GM19351 (cell line): ENCODE measurements around the gene MEAF6.
"Not testable (repeated sequence)": the region's sequence is repeated elsewhere in the genome, so short reads cannot be mapped to it uniquely, and the experiment has no call there.

ENCODE experiments used
- ATAC-seq: cut with Tn5 transposase; IDR thresholded peaks from one replicate; pipeline ENCODE4 v1.9.1; 2021; ENCODE audit warnings: mild to moderate bottlenecking, moderate library complexity; ENCODE audit not compliant: unreplicated experiment

MEAF6 gene

DNA sequence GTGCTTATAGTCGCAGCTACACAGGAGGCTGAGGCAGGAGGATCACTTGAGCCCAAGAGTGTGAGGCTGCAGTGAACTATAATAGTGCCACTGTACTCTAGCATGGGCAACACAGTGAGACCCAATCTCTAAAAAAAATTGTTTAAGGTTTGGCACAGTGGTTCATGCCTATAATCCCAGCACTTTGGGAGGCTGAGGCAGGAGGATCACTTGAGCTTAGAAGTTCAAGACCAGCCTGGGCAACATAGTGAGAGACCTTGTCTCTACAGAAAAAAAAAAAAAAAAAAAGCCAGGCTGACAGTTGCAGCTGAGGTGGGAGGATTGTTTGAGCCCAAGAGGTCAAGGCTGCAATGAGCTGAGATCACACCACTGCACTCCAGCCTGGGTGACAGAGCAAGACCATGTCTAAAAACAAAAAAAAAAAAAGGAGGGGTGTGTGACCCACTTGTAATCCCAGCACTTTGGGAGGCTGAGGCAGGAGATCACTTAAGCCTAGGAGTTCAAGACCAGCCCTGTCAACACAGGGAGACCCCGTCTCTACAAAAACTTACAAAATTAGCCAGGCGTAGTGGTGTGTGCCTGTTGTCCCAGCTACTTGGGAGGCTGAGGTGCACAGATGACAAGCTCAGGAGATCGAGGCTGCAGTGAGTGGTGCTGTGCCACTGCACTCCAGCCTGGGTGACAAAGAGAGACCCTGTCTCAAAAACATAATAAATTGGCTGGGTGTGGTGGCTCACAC lies 18.0 kb upstream of the MEAF6 start:
- ATAC-seq, result not testable (repeated sequence)

DNA sequence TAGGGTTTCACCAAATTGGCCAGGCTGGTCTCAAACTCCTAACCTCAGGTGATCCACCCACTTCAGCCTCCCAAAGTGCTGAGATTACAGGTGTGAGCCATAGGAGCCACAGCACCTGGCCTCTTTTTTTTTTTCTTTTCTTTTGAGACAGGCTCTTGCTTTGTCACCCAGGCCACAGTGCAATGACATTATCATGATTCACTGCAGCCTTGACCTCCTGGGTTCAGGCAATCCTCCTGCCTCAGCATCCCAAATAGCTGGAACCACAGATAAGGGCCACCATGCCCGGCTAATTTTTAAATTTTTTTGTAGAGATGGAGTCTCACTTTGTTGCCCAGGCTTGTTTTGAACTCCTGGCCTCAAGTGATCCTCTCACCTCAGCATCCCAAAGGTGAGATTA lies 15.3 kb upstream of the MEAF6 start:
- not testable (repeated sequence) for ATAC-seq

DNA sequence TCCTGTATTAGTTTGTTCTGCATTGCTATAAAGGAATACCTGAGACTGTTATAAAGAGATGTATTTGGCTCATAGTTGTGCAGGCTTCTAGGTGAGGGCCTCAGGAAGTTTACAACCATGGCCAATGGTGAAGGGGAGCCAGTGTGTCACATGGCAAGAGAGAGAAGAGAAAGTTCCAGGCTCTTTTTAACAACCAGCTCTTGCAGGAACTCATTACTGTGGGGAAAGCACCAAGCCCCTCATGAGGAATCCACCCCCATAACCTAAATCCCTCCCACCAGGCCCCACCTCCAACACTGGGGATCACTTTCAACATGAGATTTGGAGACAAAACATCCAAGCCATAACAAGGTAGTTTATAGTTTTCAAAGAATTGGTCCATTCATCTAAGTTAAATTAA lies 5.0 kb upstream of the MEAF6 start:
- ATAC-seq, result no peak

DNA sequence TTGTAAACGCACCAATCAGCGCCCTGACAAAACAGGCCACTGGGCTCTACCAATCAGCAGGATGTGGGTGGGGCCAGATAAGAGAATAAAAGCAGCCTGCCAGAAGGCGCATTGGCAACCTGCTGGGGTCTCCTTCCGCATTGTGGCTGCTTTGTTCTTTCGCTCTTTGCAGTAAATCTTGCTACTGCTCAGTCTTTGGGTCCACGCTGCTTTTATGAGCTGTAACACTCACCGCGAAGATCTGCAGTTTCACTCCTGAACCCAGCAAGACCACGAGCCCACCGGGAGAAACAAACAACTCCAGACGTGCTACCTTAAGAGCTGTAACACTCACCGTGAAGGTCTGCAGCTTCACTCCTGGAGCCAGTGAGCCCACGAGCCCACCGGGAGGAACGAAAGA lies 4.4 kb upstream of the MEAF6 start:
- ATAC-seq, result not testable (repeated sequence)

DNA sequence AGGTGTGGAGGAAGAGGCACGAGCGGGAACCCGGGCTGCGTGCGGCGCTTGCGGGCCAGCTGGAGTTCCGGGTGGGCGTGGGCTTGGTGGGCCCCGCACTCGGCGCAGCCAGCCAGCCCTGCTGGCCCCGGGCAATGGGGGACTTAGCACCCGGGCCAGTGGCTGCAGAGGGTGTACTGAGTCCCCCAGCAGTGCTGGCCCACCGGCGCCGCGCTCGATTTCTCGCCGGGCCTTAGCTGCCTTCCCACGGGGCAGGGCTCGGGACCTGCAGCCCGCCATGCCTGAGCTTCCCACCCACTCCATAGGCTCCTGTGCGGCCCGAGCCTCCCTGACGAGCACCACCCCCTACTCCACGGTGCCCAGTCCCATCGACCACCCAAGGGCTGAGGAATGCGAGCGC lies 3.7 kb upstream of the MEAF6 start:
- not testable (repeated sequence) for ATAC-seq

DNA sequence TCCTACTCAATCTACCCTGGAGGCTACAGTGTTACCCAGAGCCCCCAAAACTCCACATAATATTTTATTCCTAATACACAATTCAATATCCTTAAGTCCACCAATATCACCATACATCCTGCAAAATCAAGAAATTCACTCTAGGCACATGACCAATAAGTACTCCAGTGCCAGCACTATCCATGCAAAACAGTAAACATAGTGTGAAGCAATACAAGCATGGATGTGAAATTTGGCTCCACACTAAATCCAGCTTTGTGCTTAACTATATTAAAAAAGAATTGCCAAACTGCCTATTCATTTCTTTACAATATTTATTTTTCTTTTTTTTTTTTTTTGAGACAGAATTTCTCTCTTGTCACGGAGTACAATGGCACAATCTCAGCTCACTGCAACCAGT lies 3.0 kb upstream of the MEAF6 start:
- ATAC-seq, result no peak

DNA sequence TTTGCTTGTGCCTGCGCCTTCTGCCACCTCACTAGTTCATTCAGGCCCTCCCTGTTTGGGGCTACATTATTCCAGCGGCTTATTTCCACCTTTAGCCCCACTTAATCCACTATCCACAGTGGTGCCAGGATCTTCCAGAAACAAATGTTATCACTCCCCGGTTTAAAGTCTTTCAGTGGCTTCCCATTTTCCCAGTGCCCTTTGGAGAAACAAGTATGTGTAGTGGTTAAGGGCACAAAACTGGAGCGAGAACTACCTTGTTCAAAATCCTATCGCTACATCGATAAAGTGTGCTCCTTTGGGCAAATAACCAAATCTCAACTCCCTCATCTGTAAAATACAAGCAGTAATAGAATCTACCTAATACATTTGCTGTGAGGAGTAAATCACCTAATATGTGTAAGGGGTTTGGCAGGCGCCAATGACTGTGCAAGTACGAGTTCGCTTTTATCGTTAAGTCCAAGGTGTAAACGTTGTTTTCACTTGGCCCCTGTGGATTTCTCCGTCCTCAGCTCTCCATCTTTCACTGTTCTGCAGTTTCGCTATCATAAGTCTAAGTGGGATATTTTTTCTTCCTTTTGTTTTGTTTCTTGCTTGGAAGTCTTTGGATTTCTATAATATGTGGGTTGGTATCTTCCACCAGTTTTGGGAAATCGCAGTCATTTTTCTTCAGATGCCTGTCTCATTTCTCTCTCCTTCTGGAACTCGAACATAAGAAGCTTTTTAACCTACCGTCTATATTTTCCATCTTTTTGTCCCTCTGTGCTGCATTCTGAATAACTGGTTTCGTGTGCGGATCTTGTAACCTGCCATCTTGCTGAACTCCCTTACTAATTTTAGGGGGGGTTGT lies 844 bp upstream of the MEAF6 start:
- no peak for ATAC-seq

DNA sequence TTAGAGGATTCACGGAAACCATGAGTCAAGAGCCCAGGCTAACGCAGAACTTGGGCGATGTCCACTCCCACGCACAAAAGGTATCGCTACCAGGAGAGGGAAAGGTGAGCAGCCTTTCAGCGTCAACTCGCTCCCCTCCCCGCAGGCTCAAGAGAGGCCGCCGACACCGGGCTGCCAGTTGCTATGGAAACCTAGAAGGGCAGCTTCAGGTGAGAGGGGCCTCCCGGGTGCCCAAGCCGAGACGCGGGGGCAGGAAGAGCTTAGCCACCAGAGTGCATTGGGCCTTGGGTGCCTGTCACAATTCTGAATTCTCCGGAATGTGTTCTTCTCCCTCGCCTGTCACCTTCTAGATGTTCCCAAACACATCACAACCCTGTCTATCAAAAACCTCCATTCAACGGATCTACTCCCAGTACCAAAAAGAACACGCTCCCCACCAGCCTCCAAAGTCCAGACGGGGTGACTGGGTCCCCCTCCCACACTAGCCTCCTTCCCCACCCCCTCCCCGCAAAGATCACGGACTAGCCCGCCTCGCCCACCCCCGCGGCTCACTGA lies 694 bp downstream of the MEAF6 start:
- peak; percentile 43 for ATAC-seq

DNA sequence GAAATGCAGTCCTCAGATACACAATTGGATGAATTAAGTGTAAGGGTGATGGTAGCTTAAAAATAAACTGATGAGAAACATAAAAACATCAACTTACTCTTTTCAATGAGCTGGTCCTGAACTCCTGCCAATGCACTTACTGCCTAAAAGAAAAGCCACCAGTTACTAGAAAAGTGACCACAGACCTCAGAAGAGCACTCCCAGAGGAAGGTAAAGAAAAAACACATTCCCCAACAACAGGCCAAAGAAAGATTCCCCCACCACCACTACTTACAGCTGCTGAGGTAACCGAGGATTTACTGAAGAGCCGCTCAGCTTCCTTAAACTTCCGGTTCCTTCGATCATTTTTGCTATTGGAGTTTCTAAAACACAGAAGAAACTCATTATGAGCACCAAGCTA lies 5.4 kb downstream of the MEAF6 start:
- ATAC-seq, result no peak

DNA sequence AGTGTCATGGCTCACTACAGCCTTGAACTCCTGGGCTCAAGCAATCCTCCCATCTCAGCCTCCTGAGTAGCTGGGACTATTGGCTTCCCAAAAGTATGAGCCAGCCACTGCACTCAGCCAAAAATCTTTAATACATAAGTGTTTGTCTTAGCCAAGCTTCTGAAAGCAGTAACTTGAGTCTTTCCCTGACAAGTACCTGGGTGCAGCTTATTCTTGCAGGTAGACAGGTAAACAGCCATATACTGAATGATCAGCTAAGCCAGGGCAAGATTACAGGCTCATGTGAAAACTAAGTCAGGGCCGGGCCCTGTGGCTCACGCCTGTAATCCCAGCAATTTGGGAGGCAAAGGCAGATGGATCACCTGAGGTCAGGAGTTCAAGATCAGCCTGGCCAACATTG lies 7.8 kb downstream of the MEAF6 start:
- no peak for ATAC-seq

DNA sequence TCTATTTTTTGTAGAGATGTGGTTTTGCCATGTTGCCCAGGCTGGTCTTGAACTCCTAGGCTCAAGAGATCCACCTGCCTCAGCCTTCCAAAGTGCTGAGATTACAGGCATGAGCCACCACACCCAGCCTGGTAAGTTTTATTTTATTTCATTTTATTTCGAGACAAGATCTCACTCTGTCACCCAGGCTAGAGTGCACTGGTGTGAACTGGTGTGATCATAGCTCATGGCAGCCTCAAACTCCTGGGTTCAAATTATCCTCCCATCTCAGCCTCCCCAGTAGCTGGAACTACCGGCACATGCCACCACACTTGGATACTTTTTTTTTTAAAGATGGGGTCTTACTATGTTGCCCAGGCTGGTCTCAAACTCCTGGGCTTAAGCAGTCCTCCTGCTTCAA lies 11.8 kb downstream of the MEAF6 start:
- ATAC-seq, result not testable (repeated sequence)

DNA sequence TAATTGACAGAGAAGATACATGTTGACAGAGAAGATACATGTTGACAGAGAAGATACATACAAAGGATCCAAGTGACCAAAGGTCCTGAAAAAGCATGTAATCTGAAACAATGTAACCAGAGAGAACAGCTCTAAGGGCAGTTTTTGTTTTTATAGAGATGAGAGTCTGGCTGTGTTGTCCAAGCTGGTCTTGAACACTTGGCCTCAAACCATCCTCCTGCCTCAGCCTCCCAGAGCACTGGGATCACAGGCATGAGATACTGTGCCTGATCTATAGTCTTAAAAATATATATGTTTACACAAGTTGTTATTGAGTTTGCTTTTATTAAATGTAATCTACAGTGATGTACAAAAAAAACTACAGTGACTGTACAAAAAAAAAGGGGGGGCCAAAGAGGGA lies 12.5 kb downstream of the MEAF6 start:
- ATAC-seq, result no peak

DNA sequence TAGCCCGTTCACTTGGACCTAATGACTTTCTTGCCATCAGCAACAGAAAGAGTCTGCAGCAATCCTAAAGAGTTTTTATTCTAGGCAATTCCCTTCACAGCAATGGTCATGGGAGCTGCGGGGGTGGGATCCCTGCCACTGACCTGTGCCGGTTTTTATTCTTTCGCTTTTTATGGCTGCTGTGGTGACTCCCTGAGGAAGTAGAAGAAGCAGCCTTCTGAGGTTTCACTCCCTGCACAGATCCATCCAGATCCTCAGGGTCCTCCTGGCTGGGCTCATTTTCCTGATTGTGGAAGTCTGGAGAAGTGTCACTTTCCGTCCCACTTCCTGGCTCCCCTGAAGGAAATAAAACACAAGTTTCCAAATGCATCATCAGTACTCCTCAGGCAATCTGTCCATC lies 12.9 kb downstream of the MEAF6 start:
- ATAC-seq, result no peak

DNA sequence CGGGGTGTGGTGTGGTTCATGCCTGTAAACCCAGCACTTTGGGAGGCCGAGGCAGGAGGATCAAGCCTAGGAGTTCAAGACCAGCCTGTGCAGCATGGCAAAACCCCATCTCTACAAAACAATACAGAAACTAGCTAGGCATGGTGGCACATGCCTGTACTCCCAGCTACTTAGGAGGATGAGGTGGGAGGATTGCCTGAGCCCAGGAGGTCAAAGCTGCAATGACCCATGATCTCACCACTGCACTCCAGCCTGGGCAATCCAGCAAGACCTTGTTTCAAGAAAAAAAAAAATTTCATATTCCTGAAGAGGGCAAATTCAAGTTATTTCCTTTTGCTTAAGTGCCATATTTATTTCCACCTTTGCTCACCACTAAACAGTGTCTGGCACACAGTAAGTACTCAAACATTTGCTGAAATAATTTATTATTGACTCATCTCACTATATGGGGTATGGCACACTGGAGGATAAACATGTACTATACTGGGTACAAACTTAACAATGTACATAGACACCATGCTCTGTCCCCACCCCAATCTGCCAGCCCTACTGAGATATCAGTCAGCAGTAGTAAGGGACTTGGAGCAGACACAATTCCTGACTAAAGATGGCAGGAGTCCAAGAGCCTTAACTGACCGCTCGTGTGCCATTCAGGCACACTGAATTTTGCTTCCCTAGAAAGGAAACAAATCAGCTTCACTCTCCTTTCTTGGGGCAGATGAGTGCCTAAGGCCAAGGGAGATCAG lies 15.5 kb downstream of the MEAF6 start:
- no peak for ATAC-seq

DNA sequence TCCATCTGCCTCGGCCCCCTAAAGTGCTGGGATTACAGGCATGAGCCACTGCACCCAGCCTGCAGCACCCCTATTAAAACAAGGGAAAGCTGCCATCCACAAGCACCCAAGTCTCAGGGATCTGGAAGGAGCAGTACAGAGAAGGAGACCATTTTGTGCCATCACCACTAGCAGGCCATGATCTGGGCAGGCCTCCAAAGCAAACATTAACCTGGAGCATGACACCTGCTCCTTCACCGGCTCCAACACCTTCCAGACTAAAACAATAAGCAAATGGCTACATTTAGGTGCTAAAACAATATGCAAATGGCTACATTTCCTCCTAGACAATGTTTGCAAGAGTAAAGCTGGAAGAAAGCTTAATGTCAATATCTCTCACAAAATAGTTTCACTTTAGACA lies 16.7 kb downstream of the MEAF6 start:
- ATAC-seq, result no peak

DNA sequence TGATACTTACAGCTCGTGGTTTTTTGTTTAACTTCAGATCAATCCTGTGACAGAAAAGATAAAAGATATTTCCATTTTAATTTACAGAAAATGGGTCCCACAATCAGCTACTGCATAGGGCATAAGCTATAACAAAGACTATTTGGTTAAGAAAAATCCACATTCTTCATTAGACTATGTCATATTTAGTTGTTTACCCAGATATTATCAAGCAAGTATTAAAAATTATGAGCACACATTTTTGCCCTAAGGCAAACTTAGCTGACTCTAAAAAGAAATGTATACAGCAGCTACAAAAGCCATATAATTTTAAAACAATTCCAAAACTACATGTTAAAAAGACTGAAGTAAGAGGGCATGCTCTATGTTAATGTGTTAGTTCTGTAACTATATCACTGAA lies 18.7 kb downstream of the MEAF6 start:
- no peak for ATAC-seq

DNA sequence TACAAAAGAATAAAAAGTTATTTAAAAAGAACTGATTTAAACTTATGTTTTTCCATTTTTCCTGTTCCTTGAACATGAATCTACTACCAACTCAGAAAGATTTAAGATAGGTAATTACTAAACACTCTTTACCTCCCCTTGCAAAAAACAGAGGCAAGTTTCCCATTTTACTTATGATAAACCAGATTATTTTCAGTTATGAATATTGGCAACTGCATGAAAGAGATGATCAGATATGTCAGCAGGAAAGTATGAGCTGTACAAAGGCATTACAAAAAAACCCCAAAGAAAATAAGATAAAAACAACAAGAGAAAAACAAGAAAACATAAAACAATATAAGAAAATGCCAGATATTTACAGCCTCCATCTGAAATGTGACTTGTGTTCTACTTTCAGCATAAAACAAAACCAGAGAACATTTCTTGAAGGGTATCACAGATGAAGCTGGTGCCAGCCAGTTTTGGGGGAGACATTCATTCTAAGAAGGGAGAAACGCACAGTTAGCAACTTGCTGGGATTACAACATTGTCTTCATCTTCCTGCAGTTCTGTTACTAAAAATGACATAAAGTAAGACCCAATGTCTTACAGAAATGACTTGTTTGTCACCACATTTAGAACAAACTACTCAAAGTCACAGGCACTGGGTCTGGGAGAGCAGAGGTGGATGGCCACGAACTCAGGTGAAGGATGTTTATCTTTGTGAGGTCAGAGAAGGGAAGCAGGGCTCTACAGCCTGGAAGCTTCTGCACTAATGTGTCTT lies 21.0 kb downstream of the MEAF6 start:
- ATAC-seq, result no peak

DNA sequence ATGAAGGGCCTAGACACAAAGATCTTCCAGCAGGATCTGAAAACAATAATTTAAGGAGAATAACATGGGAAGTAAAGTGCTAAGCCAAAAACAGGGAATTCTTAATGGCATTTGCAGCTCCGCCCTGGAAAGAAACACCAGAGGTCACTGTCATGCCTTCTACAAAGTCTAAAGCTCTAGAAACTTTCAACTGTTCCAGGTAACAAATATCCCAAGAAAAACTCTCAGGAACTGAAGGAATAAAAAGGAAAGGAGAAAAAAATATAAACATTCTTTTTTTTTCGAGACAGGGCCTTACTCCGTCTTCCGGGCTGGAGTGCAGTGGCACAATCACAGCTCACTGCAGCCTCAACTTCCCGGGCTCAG lies 27.0 kb downstream of the MEAF6 start:
- ATAC-seq, result no peak

DNA sequence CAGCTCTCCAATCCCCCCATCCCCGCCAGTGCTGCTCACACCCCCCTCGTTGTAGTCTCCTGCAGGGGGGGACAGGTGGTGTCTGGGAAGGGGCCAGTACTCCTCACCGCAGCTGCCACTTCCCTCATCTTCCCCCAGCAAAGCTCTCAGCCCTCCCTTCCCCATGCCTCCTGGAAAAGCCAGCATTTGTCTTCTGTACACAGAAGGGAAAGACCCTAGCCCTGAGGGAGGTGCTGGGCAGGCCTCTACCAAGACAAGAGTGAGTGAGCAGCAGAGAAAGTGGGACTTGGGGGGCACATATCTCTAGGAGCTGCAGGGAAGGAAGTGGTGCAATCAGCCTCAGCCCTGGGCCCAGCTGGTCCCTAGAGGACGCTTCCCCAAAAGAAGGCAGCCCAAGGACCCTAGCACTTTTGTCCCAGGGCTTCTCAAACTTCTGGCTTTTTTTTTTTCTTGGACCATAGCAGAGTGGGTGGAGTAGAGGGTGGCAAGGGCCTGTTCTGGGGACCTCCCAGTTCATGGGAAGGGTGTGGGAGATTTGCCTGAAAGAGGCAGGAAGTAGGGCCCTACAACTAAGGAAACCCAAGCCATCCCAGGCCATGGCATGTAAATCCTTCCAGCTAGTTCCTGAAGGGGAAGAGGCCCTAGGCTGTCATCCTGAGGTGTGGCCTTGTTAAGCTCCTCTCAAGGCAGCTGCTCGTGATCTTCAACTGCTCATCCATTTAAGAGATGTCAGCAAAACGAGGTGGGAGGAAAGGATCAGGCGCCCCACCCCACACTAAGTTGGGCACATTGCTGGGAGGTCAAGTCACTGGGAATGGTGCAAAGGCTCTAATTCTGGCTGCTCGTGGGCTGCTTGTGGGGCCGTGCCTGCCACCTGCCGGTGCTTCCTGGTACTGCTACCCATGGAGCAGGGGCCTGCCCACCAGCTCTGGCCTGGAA lies 27.6 kb downstream of the MEAF6 start:
- no peak for ATAC-seq
